SU-DHL-6 (cell line): ENCODE results near the gene UNC5A.

Source experiments
- CTCF ChIP-seq: fragments of 200-600 bp; sonication (generic); IDR thresholded peaks from one replicate; pipeline ENCODE4 v1.5.1; 2017; ENCODE audit warnings: antibody characterized with exemption, mild to moderate bottlenecking, low read length, moderate library complexity; ENCODE audit not compliant: insufficient read depth, poor library complexity, severe bottlenecking
- EZH2phosphoT487 ChIP-seq: fragments of 200-600 bp; sonication (generic), shearing (Covaris generic); conservative IDR thresholded peaks from 2 replicates; pipeline ENCODE4 v1.6.1; 2018; ENCODE audit warnings: mild to moderate bottlenecking, antibody characterized with exemption, low read length, moderate library complexity, mixed read lengths

- TF ChIP-seq CTCF (no peak), EZH2phosphoT487 (no peak)
Measured at GRCh38 chr5:176901260-176902101, 91.1 kb downstream of the UNC5A start.
